ENCODE data around the gene ROMO1. TPM values are rescaled to one million over a fixed set of nuclear protein-coding genes. Genes with fewer than 3 reads are reported as not detected.
"Not testable (repeated sequence)": the region's sequence is repeated elsewhere in the genome, so short reads cannot be mapped to it uniquely, and the experiment has no call there.

The ROMO1 gene
- total and polyA plus RNA-seq, 2 of the 8 experiments (the other 6 are each of a cell fraction or from before 2014, with no cell fraction given) = 164 to 702 TPM

GRCh38 chr20:35718321-35718720 lies 19.1 kb downstream of the ROMO1 start:
- not testable (repeated sequence) for H2BK5ac ChIP-seq (ENCODE audit: low read depth, low read length); FAIRE-seq; H2AK5ac ChIP-seq (ENCODE audit: low read depth, low read length); H3K14ac ChIP-seq (ENCODE audit: insufficient read length); H3K9ac ChIP-seq (replicated peaks in 1 of 4; ENCODE audit: extremely low read depth in 1 of 4, low read depth in 3 of 4, low read length in 3 of 4); H3K9me3 ChIP-seq (ENCODE audit: insufficient read depth in 2 of 2, low read depth in 1 of 2, low read length in 1 of 2); H2BK15ac ChIP-seq (ENCODE audit: low read length); H2BK20ac ChIP-seq (ENCODE audit: low read length); H3K23ac ChIP-seq (ENCODE audit: insufficient read length); H2AFZ ChIP-seq (ENCODE audit: low read length); H4K5ac ChIP-seq (ENCODE audit: insufficient read length, low read depth, low read length); H3K56ac ChIP-seq (replicated peaks; ENCODE audit: insufficient read length, low read depth, low read length); H3K4me2 ChIP-seq (ENCODE audit: insufficient read depth in 1 of 2, low read depth in 2 of 2, low read length in 2 of 2); H3K27me3 ChIP-seq (replicated peaks in 1 of 4; ENCODE audit: control insufficient read depth in 3 of 4, extremely low read depth in 1 of 4, insufficient read depth in 3 of 4, low read length in 3 of 4); H3K23me2 ChIP-seq (ENCODE audit: low read depth, low read length); H4K91ac ChIP-seq (replicated peaks; ENCODE audit: insufficient read length, low read length); H3K4ac ChIP-seq (replicated peaks; ENCODE audit: insufficient read length, low read depth, low read length); H3K27ac ChIP-seq (ENCODE audit: low read depth, low read length); H2BK120ac ChIP-seq (replicated peaks; ENCODE audit: low read depth, low read length); H3K18ac ChIP-seq (ENCODE audit: extremely low read depth, low read length); H3K4me1 ChIP-seq (replicated peaks in 1 of 4; ENCODE audit: control insufficient read depth in 3 of 4, insufficient read depth in 4 of 4, low read length in 3 of 4); H3K4me3 ChIP-seq (ENCODE audit: extremely low read depth in 1 of 4, insufficient read depth in 2 of 4, low read depth in 3 of 4, low read length in 4 of 4); H2BK12ac ChIP-seq (ENCODE audit: low read depth, low read length)
- ChIA-PET POLR2A (ENCODE audit: partially characterized antibody) (interaction anchor here (0.6 to 45.3 kb wide), 3 partner anchors 0 to 261 kb away, joined by 4 to 2341 read pairs (median 2341); partner anchors contain the start of genes NFS1, RBM39 and ROMO1), CTCF (ENCODE audit: partially characterized antibody) (interaction anchor here (0.5 to 1.0 kb wide), 3 partner anchors 100 to 524 kb away, joined by 3 to 6 read pairs (median 3); no protein-coding TSS in a partner anchor)
- peak overlapping the region; percentile 47; the same call in 1 of the 2 replicates for H4K8ac ChIP-seq (ENCODE audit: extremely low read depth, insufficient read depth, low read length)
- WGBS, 2 experiments (ENCODE audit: extremely low coverage in 1 of 2, insufficient coverage in 1 of 2, insufficient read length in 1 of 2, insufficient replicate concordance in 2 of 2, low coverage in 1 of 2, low lambda C conversion rate in 2 of 2, missing lambda C conversion rate in 1 of 2) = 93% methylated on average over 8 of the region's 8 CpGs; no CpG with 5 or more reads in 1 of the 2 experiments
- H4K20me1 ChIP-seq (replicated peaks in 1 of 2; ENCODE audit: control insufficient read depth in 1 of 2, insufficient read depth in 2 of 2, low read length in 2 of 2) = peaks cover 14 to 17% of the 10 kb centered on the region in 2 experiments
- peak in 1 of 2 experiments; percentile 35 for DNase-seq (ENCODE audit: low read depth in 1 of 2, low spot score in 2 of 2)
- peaks cover 11% of the 10 kb centered on the region for H3K79me1 ChIP-seq (ENCODE audit: low read depth, low read length)
- peaks cover 59 to 100% (median 92%) of the 10 kb centered on the region in 4 experiments for H3K36me3 ChIP-seq (ENCODE audit: control insufficient read depth in 2 of 4, insufficient read depth in 4 of 4, low read length in 3 of 4)
- peaks cover 0 to 75% of the 10 kb centered on the region in 2 experiments; a peak in 2 of 4 replicates for H3K79me2 ChIP-seq (ENCODE audit: control insufficient read depth in 1 of 2, insufficient read depth in 2 of 2, low read length in 2 of 2)
